ENCODE results near the gene CORO6.

Gene CORO6

GRCh38 chr17:29621751-29622194 lies 939 bp downstream of the CORO6 start:
- TF ChIP-seq ZFX (IDR thresholded peaks at IDR 0.05) (no peak), CTCF (conservative IDR thresholded peaks at IDR 0.05) (no peak)
- H3K27ac ChIP-seq: no peak overlapping the region

- TF ChIP-seq ZFX (IDR thresholded peaks at IDR 0.05) (no peak), CTCF (conservative IDR thresholded peaks at IDR 0.05) (no peak)
- no peak overlapping the region for H3K27ac ChIP-seq
These were observed 1.8 kb downstream of the CORO6 start for GRCh38 chr17:29620779-29621500.

GRCh38 chr17:29620271-29620670 lies 2.4 kb downstream of the CORO6 start:
- TF ChIP-seq CTCF (conservative IDR thresholded peaks at IDR 0.05): no peak
- TF ChIP-seq ZFX (IDR thresholded peaks at IDR 0.05): no peak
- H3K27ac ChIP-seq: no peak overlapping the region

- no peak overlapping the region for H3K27ac ChIP-seq
- TF ChIP-seq ZFX (IDR thresholded peaks at IDR 0.05) (no peak), CTCF (conservative IDR thresholded peaks at IDR 0.05) (no peak; the same call in 1 of the 2 replicates)
These were observed 3.5 kb downstream of the CORO6 start for GRCh38 chr17:29619251-29619650.

GRCh38 chr17:29618272-29619065 lies 4.2 kb downstream of the CORO6 start:
- no peak for TF ChIP-seq CTCF (conservative IDR thresholded peaks at IDR 0.05)
- no peak for TF ChIP-seq ZFX (IDR thresholded peaks at IDR 0.05)
- no peak overlapping the region for H3K27ac ChIP-seq

- no peak overlapping the region for H3K27ac ChIP-seq
These were observed 5.0 kb downstream of the CORO6 start for GRCh38 chr17:29617481-29618271.

More at GRCh38 chr17:29617481-29618271, 5.0 kb downstream of the CORO6 start:
- no peak; the same call in 1 of the 2 replicates for TF ChIP-seq CTCF (conservative IDR thresholded peaks at IDR 0.05)
- TF ChIP-seq ZFX (IDR thresholded peaks at IDR 0.05): no peak
